Inflammatory macrophage treated with lipopolysaccharide for 4 hours (primary cell): ENCODE measurements around the gene MRPS6.

ENCODE experiments used
- DNase-seq: peaks from one replicate; pipeline ENCODE4 v3.0.0-alpha.2; 2020

MRPS6 gene

GRCh38 chr21:34135330-34135729 is 62.0 kb downstream of the MRPS6 start:
- DNase-seq = no peak

- no peak for DNase-seq
Measured at GRCh38 chr21:34141373-34141772, 68.0 kb downstream of the MRPS6 start.

DNA sequence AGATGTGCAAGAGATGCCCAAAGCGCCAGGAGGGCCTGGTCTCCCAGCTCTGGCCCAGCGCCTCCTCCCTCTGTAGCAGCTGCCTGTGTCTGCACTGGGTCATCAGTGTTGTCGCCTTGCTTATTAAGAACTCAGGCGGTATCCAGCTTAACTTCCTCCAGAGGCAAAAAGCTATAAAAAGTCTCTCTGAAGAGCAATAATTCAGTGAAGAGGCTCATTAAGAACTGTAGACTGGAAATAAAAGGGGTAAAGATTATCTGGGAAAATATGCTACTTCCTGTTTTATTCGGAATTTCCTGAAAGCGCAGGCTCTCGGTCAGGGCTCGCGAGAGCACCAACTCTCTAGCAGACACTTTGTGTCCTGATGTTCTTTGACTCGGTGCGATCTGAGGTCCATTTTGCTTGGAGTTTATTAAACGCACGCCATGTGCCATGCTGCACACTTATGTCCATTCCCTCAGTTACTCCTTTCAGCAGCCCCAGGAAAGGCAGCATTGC is 70.4 kb downstream of the MRPS6 start:
- DNase-seq = no peak

- DNase-seq = no peak
Measured at GRCh38 chr21:34144224-34144623, 70.8 kb downstream of the MRPS6 start.

GRCh38 chr21:34147792-34148418 is 74.5 kb downstream of the MRPS6 start:
- no peak for DNase-seq

GRCh38 chr21:34148419-34148804 is 75.0 kb downstream of the MRPS6 start:
- no peak for DNase-seq

- DNase-seq = no peak
Measured at GRCh38 chr21:34148826-34149558, 75.6 kb downstream of the MRPS6 start.

DNA sequence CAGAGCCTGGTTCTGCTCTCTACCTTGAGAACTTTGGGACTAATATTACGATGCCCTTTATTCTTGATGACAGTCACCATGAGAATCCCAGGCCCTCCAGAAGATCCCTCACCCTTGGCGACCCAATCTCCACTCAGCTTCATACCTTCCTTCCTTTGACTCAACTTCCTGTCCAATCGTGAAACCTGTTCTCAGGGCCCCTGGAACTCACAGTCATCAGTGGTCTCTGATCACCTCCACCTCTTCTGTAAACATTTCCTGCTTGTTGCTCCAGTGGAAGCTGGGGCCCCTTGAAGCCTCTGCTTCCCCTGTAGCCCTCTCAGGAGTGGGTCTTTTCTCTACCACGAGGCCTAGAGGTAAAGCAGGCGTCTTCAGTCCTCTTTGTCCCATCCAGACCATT is 79.1 kb downstream of the MRPS6 start:
- DNase-seq = no peak

DNA sequence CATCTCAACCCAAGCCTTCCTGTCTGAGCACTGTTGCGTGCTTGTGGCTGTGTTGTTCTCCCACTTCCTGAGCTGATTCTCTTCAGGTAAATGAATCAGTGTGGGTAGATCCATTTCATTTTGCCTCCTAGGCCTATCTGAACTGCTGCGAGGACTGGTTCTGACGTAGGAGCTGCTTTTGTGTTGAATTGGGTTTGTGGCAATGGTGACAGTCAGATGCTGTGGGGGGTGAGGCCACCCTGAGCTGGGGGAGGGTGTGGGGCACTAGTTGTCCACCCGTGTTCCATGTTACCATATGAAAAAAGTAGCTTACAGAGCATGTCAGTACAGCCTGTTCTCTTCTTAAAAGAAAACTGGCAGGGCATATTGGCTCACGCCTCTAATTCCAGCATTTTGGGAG is 81.5 kb downstream of the MRPS6 start:
- DNase-seq = no peak

- DNase-seq = no peak
Measured at GRCh38 chr21:34156957-34157356, 83.6 kb downstream of the MRPS6 start.

DNA sequence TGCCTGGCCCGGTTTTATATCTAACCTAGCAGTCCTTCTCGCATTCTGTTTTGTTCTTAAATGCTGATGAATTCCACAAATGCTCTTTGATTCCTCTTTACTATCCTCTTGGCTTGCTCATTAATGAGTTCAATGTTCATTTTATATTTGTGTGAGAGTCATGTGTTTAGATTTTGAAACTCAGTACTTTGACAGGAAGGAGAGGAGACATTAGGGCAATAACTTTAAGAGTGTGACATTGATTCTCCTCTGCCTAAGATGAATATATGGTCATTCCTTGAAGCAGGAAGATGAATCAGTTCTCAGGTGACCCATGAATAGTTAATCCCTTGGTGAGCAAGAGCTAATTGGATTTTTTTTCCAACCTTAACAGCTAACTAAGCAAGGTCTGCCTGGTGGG is 84.1 kb downstream of the MRPS6 start:
- DNase-seq = peak; percentile 9

DNA sequence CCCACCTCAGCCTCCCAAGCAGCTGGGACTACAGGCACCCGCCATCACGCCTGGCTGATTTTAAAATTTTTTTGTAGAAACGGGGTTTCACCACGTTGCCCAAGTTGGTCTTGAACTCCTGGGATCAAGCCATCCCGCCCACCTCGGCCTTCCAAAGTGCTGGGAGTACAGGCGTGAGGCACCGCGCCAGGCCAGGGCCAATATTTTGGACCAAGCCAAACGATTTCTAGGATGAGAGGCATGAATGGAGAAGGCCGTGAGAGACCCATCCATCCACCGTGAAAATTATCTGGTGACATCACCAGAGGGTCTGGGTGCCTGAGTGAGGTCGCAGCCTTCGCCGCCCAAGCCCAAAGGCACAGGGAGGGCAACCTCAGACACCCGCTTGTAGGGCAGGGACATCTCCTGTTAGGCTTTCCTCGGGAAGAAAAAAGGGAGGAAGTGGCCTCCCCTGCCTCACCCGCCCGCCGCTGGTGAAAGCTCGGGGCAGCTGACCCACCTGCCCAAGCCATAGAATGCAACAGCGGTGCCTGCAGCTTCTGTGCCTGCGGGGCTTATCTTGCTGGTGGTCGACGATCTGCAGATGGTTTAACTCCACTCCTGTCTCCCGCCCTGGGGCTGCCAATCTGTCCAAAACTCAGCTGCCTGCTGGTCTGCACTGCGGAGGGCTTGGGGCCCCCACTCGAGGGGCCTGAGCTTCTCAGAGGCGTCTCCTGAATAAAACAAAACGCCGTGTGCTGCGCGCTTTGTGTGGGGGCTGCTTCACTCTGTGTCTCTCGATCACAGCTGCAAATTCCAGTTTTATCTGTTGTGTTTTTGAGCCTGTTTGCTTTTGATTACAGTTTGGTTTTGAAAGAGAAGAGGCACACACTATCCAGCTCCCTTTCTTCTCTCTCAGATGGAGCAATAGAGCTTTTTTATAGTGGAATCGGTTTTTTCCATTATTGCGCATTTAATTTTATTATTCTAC is 85.8 kb downstream of the MRPS6 start:
- no peak for DNase-seq

GRCh38 chr21:34166468-34166867 is 93.1 kb downstream of the MRPS6 start:
- DNase-seq = no peak

DNA sequence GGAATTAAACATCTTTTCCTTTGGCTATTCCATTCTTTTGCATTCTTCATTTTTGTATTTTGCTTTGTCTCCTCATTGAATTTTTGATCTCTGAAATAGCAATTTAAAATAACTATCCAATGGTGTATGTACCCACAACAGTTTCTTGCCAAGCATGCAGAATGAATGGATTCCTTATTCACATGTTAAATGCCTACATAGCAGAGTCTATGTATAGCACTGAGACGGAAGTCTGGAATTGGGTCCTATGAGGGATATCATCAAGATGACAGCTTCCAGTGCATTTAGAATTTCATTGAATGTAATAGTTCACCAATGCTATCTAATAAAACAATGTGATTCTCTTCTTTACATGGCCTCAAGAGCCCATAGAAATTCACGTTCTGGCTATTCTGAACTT is 97.5 kb downstream of the MRPS6 start:
- DNase-seq = no peak

DNA sequence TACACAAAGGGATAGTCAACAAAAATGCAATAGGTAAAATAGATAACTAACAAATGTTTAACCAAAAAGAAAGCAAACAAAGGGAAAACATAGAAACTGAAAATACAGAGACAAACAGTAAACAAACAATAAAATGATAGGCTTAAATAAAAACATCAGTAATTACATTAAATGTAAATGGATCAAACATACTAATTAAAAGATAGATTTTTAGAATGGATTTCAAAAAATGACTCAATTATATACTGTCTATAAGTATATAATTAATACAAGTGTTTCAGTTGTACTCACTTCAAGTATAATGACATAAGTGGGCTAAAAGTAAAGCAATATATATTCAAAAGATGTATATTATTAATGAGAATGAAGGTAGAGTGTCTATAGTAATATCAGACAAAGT is 101.1 kb downstream of the MRPS6 start:
- DNase-seq = no peak

DNA sequence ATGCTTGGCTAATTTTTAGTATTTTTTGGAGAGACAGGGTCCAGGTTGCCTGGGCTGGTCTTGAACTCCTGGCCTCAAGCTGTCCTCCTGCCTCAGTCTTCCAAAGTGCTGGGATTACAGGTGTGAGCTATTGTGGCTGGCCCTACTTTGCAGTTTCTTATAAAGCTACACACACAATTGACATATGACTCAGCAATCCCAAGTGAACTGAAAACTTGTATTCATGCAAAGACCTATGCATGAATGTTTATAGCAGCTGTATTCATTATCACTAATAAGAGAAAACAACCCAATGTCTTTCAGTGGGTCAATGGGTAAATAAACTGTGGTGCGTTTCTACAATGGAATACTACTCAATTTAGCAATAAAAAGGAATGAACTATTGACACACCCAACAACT is 103.1 kb downstream of the MRPS6 start:
- DNase-seq = no peak

DNA sequence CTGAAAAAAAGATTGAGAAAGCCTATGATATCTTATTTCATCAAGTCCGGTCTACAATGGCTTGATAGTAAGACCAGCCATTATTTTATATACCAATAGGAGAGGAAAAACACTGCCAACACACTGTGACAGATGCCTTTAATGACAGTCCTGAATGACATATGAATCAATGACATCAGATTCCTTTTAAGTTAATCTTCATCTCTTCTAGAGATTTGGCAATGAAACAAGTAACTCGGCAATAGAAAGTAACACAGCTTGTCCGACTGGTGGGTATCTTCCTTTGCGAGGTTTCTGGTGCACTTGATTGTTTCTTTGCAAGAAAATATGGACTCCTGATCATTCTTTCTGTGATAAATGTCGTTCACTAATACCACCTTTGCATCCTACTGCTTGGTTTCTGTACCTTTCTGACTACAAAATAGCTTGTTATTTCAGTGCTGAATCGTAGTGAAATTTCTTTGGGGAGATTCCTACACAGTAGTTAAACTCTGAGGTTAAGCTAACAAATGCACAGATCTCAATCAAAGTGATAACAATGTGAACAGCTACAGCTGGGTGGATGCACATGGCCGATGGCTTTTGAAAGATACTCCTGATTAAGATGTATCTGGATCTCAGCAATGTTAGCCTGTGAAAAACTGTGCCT is 104.7 kb downstream of the MRPS6 start:
- DNase-seq = no peak

DNA sequence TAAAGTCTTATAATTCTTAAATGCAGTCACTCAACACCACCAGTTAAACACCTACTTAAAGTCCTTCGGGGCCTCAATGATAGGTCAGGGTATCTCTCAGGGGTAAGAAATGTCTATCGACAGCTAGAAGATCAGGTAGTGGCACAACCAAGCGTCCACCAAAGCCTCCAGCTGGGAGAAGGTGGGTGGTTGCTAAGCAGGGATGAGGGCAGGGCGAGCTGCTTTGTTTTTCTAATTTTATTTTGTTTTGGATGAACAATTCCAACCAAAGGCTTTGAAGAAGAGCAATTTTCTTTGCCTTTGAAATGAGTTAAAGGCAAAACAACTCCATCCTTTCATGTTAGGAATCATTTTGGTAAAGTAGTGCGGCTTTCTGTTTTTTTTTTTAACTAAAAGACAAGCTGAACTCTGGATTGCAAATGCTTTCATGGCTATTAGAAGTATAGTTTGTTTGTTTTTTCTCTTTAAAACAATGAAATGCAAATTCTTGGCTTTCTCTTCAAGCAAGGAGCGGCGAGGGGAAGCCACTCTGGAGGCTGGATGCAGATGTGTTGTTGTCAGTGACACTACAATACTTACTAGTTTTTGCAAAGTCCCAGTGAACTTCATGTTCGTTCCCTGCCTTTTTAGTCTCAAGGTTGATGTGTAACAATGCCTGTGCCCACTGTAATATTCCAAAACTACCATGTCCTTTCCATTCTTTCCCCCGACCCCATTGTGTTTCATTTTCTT is 106.0 kb downstream of the MRPS6 start:
- DNase-seq = no peak

DNA sequence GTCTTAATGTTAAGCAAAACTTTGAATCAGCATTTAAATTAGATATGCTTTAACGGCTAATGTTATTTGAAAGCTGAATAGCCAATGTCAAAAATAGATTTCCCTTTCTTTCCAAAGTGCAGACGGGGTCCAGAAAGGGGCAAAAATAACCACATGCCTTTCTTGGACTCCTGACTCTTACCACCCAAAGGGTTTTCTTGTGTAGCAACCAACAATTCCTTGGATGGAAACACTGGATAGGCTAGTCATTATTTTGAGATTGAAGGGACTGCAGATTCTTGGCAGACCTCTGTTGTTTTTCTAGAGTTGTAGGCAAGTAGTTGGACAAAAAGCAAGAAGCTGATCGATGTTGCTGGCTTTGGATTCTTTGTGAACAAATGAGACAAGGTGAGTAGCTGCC is 107.0 kb downstream of the MRPS6 start:
- no peak for DNase-seq

DNA sequence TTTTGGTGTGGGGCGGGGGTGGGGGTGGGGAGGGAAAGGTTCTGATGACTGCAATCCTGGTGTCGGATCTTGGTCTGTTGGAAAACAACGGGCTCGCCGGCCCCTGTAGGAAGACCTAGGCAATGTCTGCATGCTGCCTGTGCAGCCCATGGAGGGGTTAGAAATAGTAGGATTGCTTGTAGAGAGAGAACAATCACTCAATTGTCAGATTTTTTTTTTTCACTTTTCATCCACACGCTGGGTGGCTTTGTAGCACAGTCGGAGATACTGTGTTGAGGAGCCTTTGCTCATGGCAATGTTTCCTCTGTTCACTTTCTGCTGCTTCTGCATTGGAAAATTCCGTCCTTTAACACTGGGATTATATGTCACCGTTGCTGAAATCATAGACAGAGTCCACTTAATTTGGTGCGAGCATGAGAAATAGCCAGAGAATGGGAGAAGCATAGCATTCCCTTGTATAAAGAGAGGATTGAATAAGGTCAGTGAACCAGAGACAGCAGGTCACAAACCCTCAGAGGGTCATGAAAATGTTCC is 107.5 kb downstream of the MRPS6 start:
- no peak for DNase-seq

GRCh38 chr21:34181431-34182039 is 108.2 kb downstream of the MRPS6 start:
- no peak for DNase-seq

DNA sequence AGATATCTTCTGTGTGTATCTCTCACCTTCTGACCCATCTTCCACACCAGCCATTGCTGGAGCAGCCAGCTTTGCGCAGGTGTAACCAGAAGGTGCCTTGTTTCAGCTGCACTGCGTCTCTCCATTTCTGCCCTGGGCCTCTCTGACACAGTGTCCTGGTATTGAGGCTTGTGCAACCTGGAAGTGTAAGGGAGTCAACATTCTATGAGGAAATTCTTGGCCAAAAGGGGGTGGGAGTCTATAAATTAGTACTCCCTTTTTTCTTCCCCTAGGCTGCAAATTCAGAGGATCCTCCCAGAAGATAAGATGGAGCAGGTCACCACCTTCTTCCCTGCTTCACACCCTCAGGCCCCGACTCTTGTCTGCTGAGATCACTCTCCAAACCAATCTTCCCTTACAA is 109.1 kb downstream of the MRPS6 start:
- DNase-seq = no peak
